LHCN-M2 (cell line): ENCODE data around the gene DUSP11. TPM values are rescaled to one million over a fixed set of nuclear protein-coding genes. Genes with fewer than 3 reads are reported as not detected.
"Not testable (repeated sequence)": the region's sequence is repeated elsewhere in the genome, so short reads cannot be mapped to it uniquely, and the experiment has no call there.

Source experiments
- DNase-seq: peaks from one replicate; pipeline ENCODE4 v3.0.0-alpha.2; 2012; ENCODE audit warnings: low read depth
- polyA plus RNA-seq: library from polyadenylated mRNA; unstranded; fragments of >200 nt; gene quantifications from one replicate; pipeline ENCODE4 v1.2.1, GENCODE V29; 2012; ENCODE audit warnings: missing spikeins
- total RNA-seq: library from RNA; depleted of rRNA; stranded (reverse); fragments of >200 nt; gene quantifications from 2 replicates; pipeline ENCODE4 v1.2.3, GENCODE V29; 2014; rRNA removed

DUSP11 gene
- total RNA-seq, result 26.9 and 31.8 TPM in 2 replicates
- polyA plus RNA-seq, result 17.7 TPM

GRCh38 chr2:73779467-73780236 is at the start of gene DUSP11:
Gene DUSP11 (minus strand): TSS chr2:73780103. CDS start chr2:73779974, 129 bp downstream.
- DNase-seq, result peak; percentile 93

- DNase-seq, result peak; percentile 94
Observed at GRCh38 chr2:73828818-73829570, 49.1 kb upstream of the DUSP11 start, which contains the start of gene STAMBP. Gene STAMBP (plus strand): TSS chr2:73828961. CDS start chr2:73830857, 1,896 bp downstream.

GRCh38 chr2:73828389-73828817 is 48.5 kb upstream of the DUSP11 start:
- no peak for DNase-seq

- no peak for DNase-seq
Observed at GRCh38 chr2:73827660-73828388, 47.9 kb upstream of the DUSP11 start.

- DNase-seq, result peak; percentile 49
Observed at GRCh38 chr2:73827018-73827417, 47.1 kb upstream of the DUSP11 start.

GRCh38 chr2:73825408-73825807 is 45.5 kb upstream of the DUSP11 start:
- peak; percentile 49 for DNase-seq

GRCh38 chr2:73823916-73824523 is 44.1 kb upstream of the DUSP11 start:
- peak; percentile 77 for DNase-seq

GRCh38 chr2:73823416-73823815 is 43.5 kb upstream of the DUSP11 start:
- DNase-seq, result no peak

GRCh38 chr2:73822991-73823390 is 43.1 kb upstream of the DUSP11 start:
- no peak for DNase-seq

GRCh38 chr2:73822276-73822675 is 42.4 kb upstream of the DUSP11 start:
- no peak for DNase-seq

- DNase-seq, result no peak
Observed at GRCh38 chr2:73821669-73822068, 41.8 kb upstream of the DUSP11 start.

- no peak for DNase-seq
Observed at GRCh38 chr2:73821227-73821626, 41.3 kb upstream of the DUSP11 start.

GRCh38 chr2:73818296-73818695 is 38.4 kb upstream of the DUSP11 start:
- no peak for DNase-seq

GRCh38 chr2:73812635-73813034 is 32.7 kb upstream of the DUSP11 start:
- no peak for DNase-seq

- DNase-seq, result no peak
Observed at GRCh38 chr2:73811878-73812277, 32.0 kb upstream of the DUSP11 start.

GRCh38 chr2:73783883-73784282 is 4.0 kb upstream of the DUSP11 start, which contains the start of gene C2orf78:
Gene C2orf78 (plus strand): TSS chr2:73784183. CDS start chr2:73784310, 127 bp downstream.
- DNase-seq, result not testable (repeated sequence)

- peak; percentile 41 for DNase-seq
Observed at GRCh38 chr2:73783402-73783801, 3.5 kb upstream of the DUSP11 start.

GRCh38 chr2:73780237-73780582 is 307 bp upstream of the DUSP11 start:
- DNase-seq, result no peak

GRCh38 chr2:73778867-73779466 is 936 bp downstream of the DUSP11 start:
- not testable (repeated sequence) for DNase-seq

GRCh38 chr2:73776869-73777519 is 2.9 kb downstream of the DUSP11 start:
- DNase-seq, result peak; percentile 51
